ENCODE measurements around the gene RERG.

- TF ChIP-seq GABPA (IDR thresholded peaks at IDR 0.05 in 1 of 2, conservative IDR thresholded peaks at IDR 0.05 in 1 of 2) (no peak), CTCF (IDR thresholded peaks at IDR 0.05; ENCODE audit: low read depth, low read length, missing input control) (no peak), EGR1 (IDR thresholded peaks at IDR 0.05; ENCODE audit: low read depth in 2 of 2) (no peak), RXRA (IDR thresholded peaks at IDR 0.05) (no peak)
These were observed 19.8 kb downstream of the RERG start for GRCh38 chr12:15201456-15201855.
